H4 (cell line): Measurements from ENCODE around the gene HLA-B. TPM values are rescaled to one million over a fixed set of nuclear protein-coding genes. Genes with fewer than 3 reads are reported as not detected.
"Not testable (repeated sequence)": the region's sequence is repeated elsewhere in the genome, so short reads cannot be mapped to it uniquely, and the experiment has no call there.

Experiments used
- DNase-seq: peaks from one replicate; pipeline ENCODE4 v3.0.0-alpha.2; 2015; ENCODE audit warnings: low spot score
- total RNA-seq: library from RNA; depleted of rRNA; stranded (reverse); fragments of >200 nt; shearing (Covaris generic); gene quantifications from 2 replicates; pipeline ENCODE4 v1.2.3, GENCODE V29; 2014; rRNA removed

The HLA-B gene
- total RNA-seq = 512 and 677 TPM in 2 replicates

GRCh38 chr6:31356946-31357466, at the start of gene HLA-B:
Gene HLA-B (minus strand): TSS chr6:31357179. CDS start chr6:31357158, 21 bp downstream.
- peak; percentile 81 for DNase-seq

GRCh38 chr6:31405996-31406395, 49.0 kb upstream of the HLA-B start:
- no peak for DNase-seq

GRCh38 chr6:31404061-31404364, 47.0 kb upstream of the HLA-B start:
- DNase-seq = not testable (repeated sequence)

- DNase-seq = peak; percentile 87
Observed at GRCh38 chr6:31403283-31404060, 46.5 kb upstream of the HLA-B start, which contains the start of gene MICA. Gene MICA (plus strand): TSS chr6:31403595. CDS start chr6:31403633, 38 bp downstream.

- no peak for DNase-seq
Observed at GRCh38 chr6:31402324-31403282, 45.6 kb upstream of the HLA-B start.

GRCh38 chr6:31401403-31401802, 44.4 kb upstream of the HLA-B start:
- peak; percentile 85 for DNase-seq

GRCh38 chr6:31400467-31401289, 43.7 kb upstream of the HLA-B start:
- peak; percentile 38 for DNase-seq

- peak; percentile 74 for DNase-seq
Observed at GRCh38 chr6:31399589-31400466, 42.8 kb upstream of the HLA-B start.

- DNase-seq = no peak
Observed at GRCh38 chr6:31397901-31398525, 41.0 kb upstream of the HLA-B start.

- not testable (repeated sequence) for DNase-seq
Observed at GRCh38 chr6:31397153-31397499, 40.1 kb upstream of the HLA-B start.

GRCh38 chr6:31396422-31397152, 39.6 kb upstream of the HLA-B start:
- DNase-seq = peak; percentile 72

GRCh38 chr6:31395832-31396231, 38.9 kb upstream of the HLA-B start:
- DNase-seq = no peak

- DNase-seq = no peak
Observed at GRCh38 chr6:31394381-31394780, 37.4 kb upstream of the HLA-B start.

- DNase-seq = no peak
Observed at GRCh38 chr6:31393932-31394331, 37.0 kb upstream of the HLA-B start.

- not testable (repeated sequence) for DNase-seq
Observed at GRCh38 chr6:31389802-31390132, 32.8 kb upstream of the HLA-B start.

GRCh38 chr6:31388916-31389801, 32.2 kb upstream of the HLA-B start:
- DNase-seq = not testable (repeated sequence)

GRCh38 chr6:31386977-31387376, 30.0 kb upstream of the HLA-B start:
- DNase-seq = no peak

GRCh38 chr6:31386099-31386498, 29.1 kb upstream of the HLA-B start:
- DNase-seq = no peak
